Esophagus squamous epithelium (tissue), 4 donors: ENCODE data around the gene CST6.

Source experiments
- POLR2A ChIP-seq, 4 donors: fragments of 450-650 bp; IDR thresholded peaks; one replicate each; pipeline ENCODE4 v1.6.1; 2017; ENCODE audit warnings: antibody characterized with exemption in 4 of 4, mild to moderate bottlenecking in 4 of 4, moderate library complexity in 3 of 4
- TF ChIP-seq, protein P1 (sequence below), 6 experiments: fragments of 450-650 bp in 4 of 6; fragments of 200-600 bp in 2 of 6; sonication (generic) in 2 of 6; IDR thresholded peaks; one replicate each; pipeline ENCODE4 v1.5.1; 2016 to 2019; ENCODE audit warnings: antibody characterized with exemption in 6 of 6, mild to moderate bottlenecking in 4 of 6, moderate library complexity in 4 of 6

DNA sequence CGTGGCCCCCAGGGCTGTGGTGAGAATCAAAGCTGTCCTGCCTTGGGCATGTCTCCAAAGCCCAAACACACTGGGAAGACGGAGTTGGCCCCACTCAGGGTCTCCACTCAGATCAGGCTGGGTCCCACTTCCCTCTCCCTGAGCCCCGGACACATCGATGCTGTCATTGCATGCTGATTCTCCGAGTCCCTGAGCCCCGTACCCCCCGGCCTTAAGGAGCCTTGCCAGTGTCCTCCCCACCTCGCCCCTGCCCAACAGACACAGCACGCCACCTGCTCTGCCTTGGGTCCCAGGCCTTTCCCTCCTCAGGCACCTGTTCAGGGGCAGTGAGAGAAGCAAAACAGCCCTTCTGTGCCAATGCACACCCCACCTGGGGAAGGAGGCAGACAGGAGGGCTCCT is 24.5 kb upstream of the CST6 start:
- TF ChIP-seq, protein P1, sequence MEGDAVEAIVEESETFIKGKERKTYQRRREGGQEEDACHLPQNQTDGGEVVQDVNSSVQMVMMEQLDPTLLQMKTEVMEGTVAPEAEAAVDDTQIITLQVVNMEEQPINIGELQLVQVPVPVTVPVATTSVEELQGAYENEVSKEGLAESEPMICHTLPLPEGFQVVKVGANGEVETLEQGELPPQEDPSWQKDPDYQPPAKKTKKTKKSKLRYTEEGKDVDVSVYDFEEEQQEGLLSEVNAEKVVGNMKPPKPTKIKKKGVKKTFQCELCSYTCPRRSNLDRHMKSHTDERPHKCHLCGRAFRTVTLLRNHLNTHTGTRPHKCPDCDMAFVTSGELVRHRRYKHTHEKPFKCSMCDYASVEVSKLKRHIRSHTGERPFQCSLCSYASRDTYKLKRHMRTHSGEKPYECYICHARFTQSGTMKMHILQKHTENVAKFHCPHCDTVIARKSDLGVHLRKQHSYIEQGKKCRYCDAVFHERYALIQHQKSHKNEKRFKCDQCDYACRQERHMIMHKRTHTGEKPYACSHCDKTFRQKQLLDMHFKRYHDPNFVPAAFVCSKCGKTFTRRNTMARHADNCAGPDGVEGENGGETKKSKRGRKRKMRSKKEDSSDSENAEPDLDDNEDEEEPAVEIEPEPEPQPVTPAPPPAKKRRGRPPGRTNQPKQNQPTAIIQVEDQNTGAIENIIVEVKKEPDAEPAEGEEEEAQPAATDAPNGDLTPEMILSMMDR (IDR thresholded peaks at IDR 0.05), result no peak
- no peak for TF ChIP-seq POLR2A (IDR thresholded peaks at IDR 0.05)
